RWPE2 (cell line): ENCODE data around the gene NRG3.

Experiments used
- ATAC-seq: fragments of 200-7000 bp; cut with Tn5 transposase; 3 replicates; pipeline ENCODE4 v1.9.1; 2021; ENCODE audit warnings: low read depth
- DNase-seq: peaks from one replicate; pipeline ENCODE4 v3.0.0-alpha.2; 2020; ENCODE audit warnings: low spot score
- H3K27ac ChIP-seq: fragments of 450-650 bp; 2 replicates; pipeline ENCODE4 v1.5.1; 2017; ENCODE audit warnings: mild to moderate bottlenecking; ENCODE audit not compliant: poor library complexity, severe bottlenecking
- H3K27me3 ChIP-seq: fragments of 250-450 bp; sonication (Bioruptor Pico); 2 replicates; pipeline ENCODE4 v1.5.1; 2021; ENCODE audit warnings: mild to moderate bottlenecking, moderate library complexity; ENCODE audit not compliant: insufficient read depth, poor library complexity, severe bottlenecking
- H3K36me3 ChIP-seq: fragments of 250-450 bp; sonication (Bioruptor Pico); 2 replicates; pipeline ENCODE4 v1.5.1; 2020; ENCODE audit warnings: low read depth, mild to moderate bottlenecking, moderate library complexity
- H3K4me1 ChIP-seq: fragments of 250-450 bp; sonication (Bioruptor Pico); 2 replicates; pipeline ENCODE4 v1.5.1; 2021; ENCODE audit warnings: mild to moderate bottlenecking, moderate library complexity; ENCODE audit not compliant: insufficient read depth, poor library complexity, severe bottlenecking
- H3K4me3 ChIP-seq: fragments of 250-450 bp; sonication (Bioruptor Pico); 2 replicates; pipeline ENCODE4 v1.5.1; 2021; ENCODE audit warnings: mild to moderate bottlenecking, moderate library complexity; ENCODE audit not compliant: severe bottlenecking
- H3K9me3 ChIP-seq: fragments of 250-450 bp; sonication (Bioruptor Pico); 2 replicates; pipeline ENCODE4 v1.5.1; 2021; ENCODE audit warnings: mild to moderate bottlenecking, moderate library complexity; ENCODE audit not compliant: severe bottlenecking
- CTCF ChIP-seq: fragments of 450-650 bp; IDR thresholded peaks from one replicate; pipeline ENCODE4 v1.5.1; 2017; ENCODE audit warnings: mild to moderate bottlenecking, moderate library complexity; ENCODE audit not compliant: poor library complexity, severe bottlenecking

The NRG3 gene

DNA sequence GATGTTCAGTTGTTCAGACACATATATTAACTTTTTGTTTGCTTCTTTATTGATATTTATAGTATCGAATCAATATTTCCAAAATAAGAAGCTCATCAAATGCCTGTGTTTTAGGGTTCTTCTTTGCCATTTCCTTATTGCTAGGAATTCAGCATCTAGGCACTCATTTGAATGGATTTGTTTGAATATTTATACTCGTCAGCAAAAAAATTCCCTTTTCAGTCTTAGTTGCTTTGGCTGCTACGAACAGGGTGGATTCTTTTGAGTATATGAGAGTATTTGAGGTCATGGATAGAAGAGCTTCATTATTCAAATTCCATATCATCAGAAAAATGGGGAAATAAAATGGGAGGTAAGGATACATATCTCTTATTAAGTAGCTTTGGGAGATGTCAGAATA, 706.9 kb downstream of the NRG3 start:
- DNase-seq: no peak

DNA sequence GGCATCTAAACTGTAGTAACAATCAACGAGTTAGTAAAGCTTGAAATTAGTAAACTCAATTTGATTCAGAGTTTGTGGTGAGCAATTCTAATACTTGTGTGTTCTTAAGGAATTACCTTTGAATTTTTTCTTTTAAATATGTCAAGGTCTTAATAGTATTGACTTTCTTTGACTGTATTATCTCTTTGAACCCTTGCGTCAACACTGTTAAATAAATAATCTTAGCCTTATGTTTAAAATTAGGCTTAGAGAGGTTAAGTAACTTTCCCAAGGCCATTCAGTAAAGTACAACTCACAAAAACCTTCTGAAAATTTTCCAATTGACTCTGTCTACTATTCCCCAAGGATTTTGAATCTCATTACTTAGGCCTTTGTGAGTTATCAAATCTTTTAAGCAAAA, 716.4 kb downstream of the NRG3 start:
- DNase-seq (no peak), ATAC-seq (no peak)
- Histone ChIP-seq H3K36me3 (no peaks in the 10 kb centered on the region), H3K27ac (no peak overlapping the region), H3K4me1 (no peaks in the 10 kb centered on the region), H3K4me3 (no peak overlapping the region), H3K9me3 (no peaks in the 10 kb centered on the region), H3K27me3 (no peaks in the 10 kb centered on the region)
- no peak for TF ChIP-seq CTCF

More for the DNA sequence above, 706.9 kb downstream of the NRG3 start:
- no peaks in the 10 kb centered on the region for H3K36me3 ChIP-seq
- H3K27ac ChIP-seq: no peak overlapping the region
- H3K4me1 ChIP-seq: no peaks in the 10 kb centered on the region
- no peak for ATAC-seq
- no peaks in the 10 kb centered on the region for H3K9me3 ChIP-seq
- TF ChIP-seq CTCF: no peak
- no peak overlapping the region for H3K4me3 ChIP-seq
- H3K27me3 ChIP-seq: peaks cover 6% of the 10 kb centered on the region

DNA sequence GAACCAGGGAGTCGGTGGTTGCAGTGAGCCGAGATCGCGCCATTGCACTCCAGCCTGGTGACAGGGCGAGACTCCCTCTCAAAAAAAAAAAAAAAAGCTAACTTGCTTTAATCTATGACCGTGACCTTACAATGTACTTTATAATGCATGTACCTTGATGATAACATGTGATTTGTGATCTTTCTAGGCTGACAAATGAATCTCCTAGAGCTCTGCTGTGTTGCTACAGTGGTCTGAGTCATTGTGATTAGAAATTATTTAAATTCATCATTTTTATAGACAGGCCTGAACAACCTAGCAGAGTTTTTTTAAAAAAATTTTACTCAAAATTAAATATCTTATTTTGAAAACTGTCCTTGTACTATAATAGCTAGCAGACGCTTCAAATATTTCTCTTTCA, 722.8 kb downstream of the NRG3 start:
- Histone ChIP-seq H3K9me3 (no peaks in the 10 kb centered on the region), H3K4me3 (no peak overlapping the region), H3K27me3 (no peaks in the 10 kb centered on the region), H3K4me1 (no peaks in the 10 kb centered on the region), H3K36me3 (no peaks in the 10 kb centered on the region), H3K27ac (no peak overlapping the region)
- ATAC-seq: no peak
- no peak for DNase-seq
- no peak for TF ChIP-seq CTCF

GRCh38 chr10:82609845-82610244, 734.9 kb downstream of the NRG3 start:
- no peak for TF ChIP-seq CTCF
- ATAC-seq (no peak), DNase-seq (no peak)
- H3K27ac ChIP-seq: no peak overlapping the region
- no peak overlapping the region for H3K4me3 ChIP-seq
- H3K27me3 ChIP-seq: no peaks in the 10 kb centered on the region
- H3K4me1 ChIP-seq: no peaks in the 10 kb centered on the region
- H3K9me3 ChIP-seq: peaks cover 2% of the 10 kb centered on the region
- no peaks in the 10 kb centered on the region for H3K36me3 ChIP-seq

DNA sequence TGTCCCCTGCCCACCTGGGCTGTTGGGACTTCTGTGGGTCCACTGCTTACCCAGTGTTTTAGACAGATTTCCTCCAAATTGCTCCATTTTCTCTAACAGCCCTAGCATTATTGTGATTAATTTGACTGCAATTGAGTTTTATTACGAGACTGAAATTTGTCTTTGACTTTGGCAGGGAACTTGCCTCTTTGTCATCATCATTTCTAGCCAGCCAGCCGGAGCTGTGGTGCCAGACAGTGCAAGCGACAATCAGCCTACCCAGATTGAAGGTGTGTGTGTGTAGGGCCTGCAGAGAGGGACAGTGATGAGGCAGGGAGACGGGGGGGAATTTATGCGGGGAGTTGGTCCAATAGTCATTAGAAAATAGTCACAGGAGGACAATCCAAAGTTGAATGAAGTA, 743.0 kb downstream of the NRG3 start:
- H3K27ac ChIP-seq: no peak overlapping the region
- no peaks in the 10 kb centered on the region for H3K36me3 ChIP-seq
- no peak for ATAC-seq
- H3K9me3 ChIP-seq: peaks cover 2% of the 10 kb centered on the region
- no peaks in the 10 kb centered on the region for H3K4me1 ChIP-seq
- no peak overlapping the region for H3K4me3 ChIP-seq
- H3K27me3 ChIP-seq: no peaks in the 10 kb centered on the region
- no peak for DNase-seq
- TF ChIP-seq CTCF: no peak
